Central memory CD8-positive, alpha-beta T cell (primary cell): Measurements from ENCODE around the gene MOG.
"Not testable (repeated sequence)": the region's sequence is repeated elsewhere in the genome, so short reads cannot be mapped to it uniquely, and the experiment has no call there.

Experiments used
- ATAC-seq: fragments of 150-1000 bp; cut with Tn5 transposase; replicated peaks from 2 replicates; pipeline ENCODE4 v1.10.0; 2022; ENCODE audit warnings: mild to moderate bottlenecking, moderate FRiP score, moderate number of reproducible peaks; ENCODE audit not compliant: poor library complexity, severe bottlenecking; ENCODE audit errors: extremely low read depth
- DNase-seq, 2 donors: peaks; one replicate each; pipeline ENCODE4 v3.0.0; 2021; ENCODE audit warnings: low spot score in 2 of 2
- H3K27ac Mint-ChIP-seq: one replicate; pipeline ENCODE4 v1.8.0; 2022; ENCODE audit warnings: low read depth, mild to moderate bottlenecking, moderate library complexity, mixed read lengths
- H3K27me3 Mint-ChIP-seq: one replicate; pipeline ENCODE4 v1.8.0; 2022; ENCODE audit warnings: mixed read lengths
- H3K36me3 Mint-ChIP-seq: one replicate; pipeline ENCODE4 v1.8.0; 2022; ENCODE audit warnings: mild to moderate bottlenecking, moderate library complexity, mixed read lengths; ENCODE audit not compliant: insufficient read depth
- H3K4me1 Mint-ChIP-seq: one replicate; pipeline ENCODE4 v1.8.0; 2022; ENCODE audit warnings: mixed read lengths
- H3K4me3 Mint-ChIP-seq: one replicate; pipeline ENCODE4 v1.8.0; 2022; ENCODE audit warnings: mild to moderate bottlenecking, moderate library complexity, mixed read lengths
- H3K9me3 Mint-ChIP-seq: one replicate; pipeline ENCODE4 v1.8.0; 2022; ENCODE audit warnings: mixed read lengths

Gene MOG

DNA sequence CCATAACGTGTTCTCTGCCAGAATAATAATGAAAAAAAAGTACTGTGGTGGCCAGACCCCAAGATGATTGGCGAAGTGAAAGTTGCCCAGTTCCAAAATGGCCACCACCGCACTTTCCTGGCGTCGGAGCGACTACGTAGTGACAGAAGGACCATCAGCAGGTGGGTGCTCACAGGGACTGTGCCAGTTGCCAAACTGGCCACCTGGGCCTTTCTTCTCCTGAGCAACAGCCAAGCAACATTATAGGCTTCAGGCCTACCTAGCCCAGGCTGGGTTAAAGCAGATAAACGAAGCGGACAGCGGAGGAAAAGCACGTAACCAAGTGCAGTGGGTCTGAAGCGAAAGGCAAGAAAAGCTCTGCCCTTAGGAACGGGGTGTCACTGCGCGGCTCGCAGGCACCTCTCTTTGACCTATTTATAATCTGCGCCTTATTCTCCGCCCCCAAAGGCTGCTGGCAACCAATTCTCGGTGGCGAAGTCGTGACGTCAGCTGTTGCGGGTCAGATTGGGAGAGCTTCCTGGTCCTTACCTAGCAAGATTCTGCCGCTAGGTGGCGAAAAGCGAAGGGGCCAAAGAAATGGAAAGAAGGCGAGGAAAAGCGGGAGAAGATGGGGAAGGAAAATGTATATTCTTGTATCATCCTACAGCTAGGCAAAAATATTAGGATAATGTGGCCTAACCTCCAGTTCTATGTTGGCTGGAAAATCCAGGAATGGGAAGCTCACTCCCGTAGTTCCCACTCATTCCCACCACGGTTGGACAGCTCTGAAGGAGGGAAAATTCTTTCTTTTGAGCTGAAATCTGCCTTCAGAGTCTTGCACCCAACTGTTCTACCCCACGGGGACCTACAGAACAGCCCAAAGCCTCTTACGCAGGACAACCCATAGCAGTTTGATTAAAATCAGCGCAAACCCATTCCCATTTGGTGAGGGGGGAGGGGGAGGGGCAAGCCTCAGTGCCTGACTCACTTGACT, 6.9 kb upstream of the MOG start:
- ATAC-seq (peak; percentile 96), DNase-seq (peak; percentile 96 to 97)
- Mint-ChIP-seq H3K36me3 (peaks cover 6% of the 10 kb centered on the region), H3K9me3 (no peaks in the 10 kb centered on the region), H3K4me1 (peaks cover 11% of the 10 kb centered on the region), H3K4me3 (peak overlapping the region; percentile 94), H3K27ac (peak overlapping the region; percentile 99), H3K27me3 (peaks cover 13% of the 10 kb centered on the region)

DNA sequence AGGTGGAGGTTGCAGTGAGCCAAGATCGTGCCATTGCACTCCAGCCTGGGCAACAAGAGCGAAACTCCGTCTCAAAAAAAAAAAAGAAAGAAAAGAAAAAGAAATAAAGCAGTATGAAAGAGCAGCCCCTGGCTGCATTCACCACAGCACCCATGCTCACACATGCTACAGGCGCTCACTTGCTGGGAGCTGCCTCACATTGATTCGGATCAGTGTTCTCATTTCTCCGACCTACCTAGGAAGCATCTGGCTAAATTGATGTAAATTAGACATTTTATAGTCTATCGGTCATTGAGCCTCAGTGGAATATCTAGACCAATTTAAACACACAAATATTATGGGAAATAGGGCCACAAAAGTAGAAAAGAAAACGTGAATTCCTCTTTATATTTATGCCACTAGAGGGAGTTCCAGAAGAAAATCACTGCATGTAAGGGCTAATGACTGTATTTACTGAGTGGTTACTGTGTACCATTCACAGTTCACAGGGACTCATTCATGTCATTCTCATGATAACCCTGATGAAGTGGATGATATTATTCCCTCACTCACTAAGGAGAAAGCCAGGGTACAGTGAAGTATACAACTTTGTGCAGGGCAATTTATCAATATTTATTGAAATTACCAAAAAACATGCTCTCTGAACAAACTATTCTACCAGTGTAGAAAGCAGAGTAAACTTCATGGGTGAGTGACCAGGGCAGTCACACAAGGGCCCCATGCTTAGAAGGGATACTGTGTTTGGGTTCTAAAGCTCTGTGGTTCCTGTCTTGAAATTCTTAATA, 5.3 kb upstream of the MOG start:
- Mint-ChIP-seq H3K4me3 (no peak overlapping the region), H3K27me3 (peaks cover 25% of the 10 kb centered on the region), H3K27ac (peak overlapping the region; percentile 69), H3K9me3 (no peaks in the 10 kb centered on the region), H3K36me3 (peaks cover 6% of the 10 kb centered on the region), H3K4me1 (peaks cover 11% of the 10 kb centered on the region)
- DNase-seq = no peak
- ATAC-seq = no peak

DNA sequence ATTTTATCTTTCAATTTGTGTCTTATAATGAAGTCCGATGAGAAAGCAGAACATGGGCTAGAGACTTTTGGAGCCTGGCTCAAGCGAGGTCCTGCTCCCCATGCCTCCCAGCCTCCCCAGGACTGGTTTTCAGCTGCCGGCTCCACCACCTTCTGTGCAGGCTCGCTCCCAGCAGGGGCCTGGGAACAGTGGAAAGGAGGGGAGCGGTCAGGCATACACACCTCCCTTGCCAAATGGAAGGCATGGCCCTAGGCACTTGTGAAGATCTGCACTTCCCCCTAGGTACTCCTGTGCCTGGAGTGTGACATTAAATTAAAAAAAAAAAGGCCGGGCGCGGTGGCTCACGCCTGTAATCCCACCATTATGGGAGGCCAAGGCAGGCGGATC, 4.7 kb upstream of the MOG start:
- no peak for ATAC-seq
- Mint-ChIP-seq H3K4me1 (peaks cover 11% of the 10 kb centered on the region), H3K36me3 (peaks cover 6% of the 10 kb centered on the region), H3K27me3 (peaks cover 31% of the 10 kb centered on the region), H3K4me3 (no peak overlapping the region), H3K27ac (no peak overlapping the region), H3K9me3 (no peaks in the 10 kb centered on the region)
- DNase-seq = no peak

- DNase-seq (no peak), ATAC-seq (no peak)
- Mint-ChIP-seq H3K4me3 (no peak overlapping the region), H3K27ac (no peak overlapping the region), H3K36me3 (peaks cover 6% of the 10 kb centered on the region), H3K4me1 (peaks cover 11% of the 10 kb centered on the region), H3K27me3 (peaks cover 43% of the 10 kb centered on the region), H3K9me3 (no peaks in the 10 kb centered on the region)
These were observed 3.3 kb upstream of the MOG start for GRCh38 chr6:29653452-29654038.

DNA sequence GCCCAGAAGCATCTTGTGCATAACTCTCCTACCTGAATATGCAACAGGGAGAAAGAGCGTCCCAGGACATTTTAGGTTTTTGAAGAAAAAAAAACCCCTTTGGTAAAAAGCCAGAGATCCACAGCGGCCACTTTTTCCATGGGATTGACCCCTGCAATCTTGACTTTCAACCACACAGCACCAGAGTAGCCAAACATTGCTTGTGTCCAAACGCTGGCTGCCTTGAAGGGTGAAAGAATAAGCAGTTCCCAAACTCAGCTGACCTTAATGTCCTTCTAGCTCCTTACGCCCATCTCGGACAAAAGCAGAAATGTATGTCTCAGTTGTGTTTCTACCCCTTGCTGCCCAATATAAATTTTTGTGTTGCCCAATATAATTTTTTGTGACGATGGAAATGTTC, 1.2 kb upstream of the MOG start:
- H3K36me3 Mint-ChIP-seq = no peaks in the 10 kb centered on the region
- ATAC-seq = no peak
- H3K27me3 Mint-ChIP-seq = peaks cover 56% of the 10 kb centered on the region
- no peaks in the 10 kb centered on the region for H3K9me3 Mint-ChIP-seq
- no peak overlapping the region for H3K4me3 Mint-ChIP-seq
- H3K27ac Mint-ChIP-seq = no peak overlapping the region
- no peak for DNase-seq
- H3K4me1 Mint-ChIP-seq = peaks cover 5% of the 10 kb centered on the region

DNA sequence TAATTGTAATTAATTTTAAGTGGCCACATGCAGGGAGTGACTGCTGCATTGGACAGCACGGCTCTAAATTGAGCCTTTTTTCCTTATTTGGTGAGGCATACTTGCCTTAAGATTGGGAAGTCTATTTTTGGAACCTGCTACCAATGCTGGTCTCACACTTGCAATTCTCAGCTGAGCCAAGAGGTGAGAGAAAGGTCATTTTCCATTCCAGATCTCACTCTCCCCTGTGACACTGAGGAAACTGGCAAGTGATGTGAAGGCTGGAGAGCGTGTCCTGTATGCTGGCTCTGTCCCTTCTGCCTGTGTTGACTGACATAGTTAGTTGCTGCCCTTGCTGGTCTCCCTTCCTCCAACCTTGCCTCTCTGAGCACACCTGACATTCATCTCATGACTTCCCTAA, 735 bp upstream of the MOG start:
- Mint-ChIP-seq H3K9me3 (no peaks in the 10 kb centered on the region), H3K4me1 (peaks cover 5% of the 10 kb centered on the region), H3K36me3 (no peaks in the 10 kb centered on the region), H3K4me3 (no peak overlapping the region), H3K27me3 (peaks cover 61% of the 10 kb centered on the region), H3K27ac (no peak overlapping the region)
- DNase-seq (no peak), ATAC-seq (no peak)

- no peak overlapping the region for H3K4me3 Mint-ChIP-seq
- ATAC-seq = no peak
- H3K9me3 Mint-ChIP-seq = no peaks in the 10 kb centered on the region
- no peaks in the 10 kb centered on the region for H3K36me3 Mint-ChIP-seq
- DNase-seq = no peak
- H3K27me3 Mint-ChIP-seq = peaks cover 70% of the 10 kb centered on the region
- no peak overlapping the region for H3K27ac Mint-ChIP-seq
- no peaks in the 10 kb centered on the region for H3K4me1 Mint-ChIP-seq
These were observed 4.2 kb downstream of the MOG start for GRCh38 chr6:29661071-29661470.

DNA sequence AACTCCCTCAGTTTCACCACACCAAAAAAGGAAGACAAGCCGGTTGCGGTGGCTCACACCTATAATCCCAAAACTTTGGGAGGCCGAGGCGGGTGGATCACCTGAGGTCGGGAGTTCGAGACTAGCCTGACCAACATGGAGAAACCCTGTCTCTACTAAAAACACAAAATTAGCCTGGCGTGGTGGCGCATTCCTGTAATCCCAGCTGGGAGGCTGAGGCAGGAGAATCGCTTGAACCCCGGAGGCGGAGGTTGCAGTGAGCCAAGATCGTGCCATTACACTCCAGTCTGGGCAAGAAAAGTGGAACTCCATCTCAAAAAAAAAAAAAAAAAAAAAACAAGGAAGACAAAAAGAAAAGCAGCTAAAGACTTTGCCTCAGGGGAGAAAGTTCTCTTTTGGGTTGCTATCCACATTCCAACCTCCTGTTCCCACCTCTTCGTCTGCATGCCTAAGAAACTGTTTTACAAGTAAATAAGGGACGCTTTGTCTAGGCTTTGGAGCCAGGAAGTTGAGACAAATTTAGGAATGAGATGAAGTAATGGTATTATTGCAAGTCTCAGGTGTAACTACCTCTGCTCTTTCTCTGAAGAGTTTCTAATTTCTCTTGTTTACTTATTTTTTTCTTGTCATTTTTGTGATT, 4.7 kb downstream of the MOG start:
- not testable (repeated sequence) for ATAC-seq, H3K27ac Mint-ChIP-seq, H3K4me3 Mint-ChIP-seq, H3K4me1 Mint-ChIP-seq, H3K9me3 Mint-ChIP-seq, DNase-seq, H3K36me3 Mint-ChIP-seq
- H3K27me3 Mint-ChIP-seq = peaks cover 73% of the 10 kb centered on the region

DNA sequence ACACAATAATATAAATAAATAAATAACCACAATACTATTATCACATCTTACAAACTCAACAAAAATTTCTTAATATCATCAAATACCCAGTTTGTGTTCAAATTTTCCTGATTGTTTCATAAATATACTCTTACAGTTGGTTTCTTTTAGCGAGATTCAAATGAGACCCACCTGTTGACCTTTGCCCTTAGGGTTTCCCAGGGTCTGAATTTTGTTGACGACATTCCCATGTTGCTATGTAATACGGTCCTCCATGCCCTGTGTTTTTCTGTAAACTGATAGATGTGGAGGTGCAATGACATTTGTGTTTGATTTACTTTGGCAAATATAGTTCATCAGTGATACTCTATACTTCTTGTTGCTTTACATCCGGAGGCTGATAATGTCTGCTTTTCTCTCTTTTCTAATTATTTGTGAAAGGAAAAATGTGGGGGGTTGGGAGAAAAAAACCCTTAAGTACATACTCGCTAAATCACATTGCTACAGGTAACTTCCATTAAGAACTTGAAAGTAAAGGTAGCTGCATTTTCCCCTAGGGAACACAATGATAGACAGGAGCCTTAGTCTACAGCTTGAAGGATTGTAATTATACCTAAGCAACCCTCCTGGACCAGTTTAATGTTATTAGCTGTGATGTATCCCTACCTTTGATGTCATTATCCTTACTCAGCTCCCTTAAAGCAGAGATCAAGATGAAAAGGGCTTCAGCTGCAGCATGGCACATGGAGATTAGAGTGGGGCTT, 6.6 kb downstream of the MOG start:
- DNase-seq (no peak), ATAC-seq (no peak)
- Mint-ChIP-seq H3K36me3 (no peaks in the 10 kb centered on the region), H3K9me3 (no peaks in the 10 kb centered on the region), H3K27me3 (peaks cover 67% of the 10 kb centered on the region), H3K4me3 (no peak overlapping the region), H3K4me1 (no peaks in the 10 kb centered on the region), H3K27ac (no peak overlapping the region)

GRCh38 chr6:29665942-29666825, 9.3 kb downstream of the MOG start:
- DNase-seq (no peak), ATAC-seq (no peak)
- Mint-ChIP-seq H3K4me3 (no peak overlapping the region), H3K27me3 (peaks cover 64% of the 10 kb centered on the region), H3K9me3 (no peaks in the 10 kb centered on the region), H3K36me3 (no peaks in the 10 kb centered on the region), H3K4me1 (no peaks in the 10 kb centered on the region), H3K27ac (no peak overlapping the region)

GRCh38 chr6:29666826-29667130, 9.9 kb downstream of the MOG start:
- ATAC-seq (no peak), DNase-seq (no peak)
- no peaks in the 10 kb centered on the region for H3K4me1 Mint-ChIP-seq
- H3K36me3 Mint-ChIP-seq = no peaks in the 10 kb centered on the region
- H3K4me3 Mint-ChIP-seq = no peak overlapping the region
- H3K9me3 Mint-ChIP-seq = no peaks in the 10 kb centered on the region
- peaks cover 64% of the 10 kb centered on the region for H3K27me3 Mint-ChIP-seq
- H3K27ac Mint-ChIP-seq = no peak overlapping the region
